Mesenchymal stem cell (in vitro differentiated cells and primary cell): ENCODE measurements around the gene WDR59.

Source experiments
- DNase-seq: peaks from one replicate; pipeline ENCODE4 v3.0.0-alpha.2; 2013
- H2AFZ ChIP-seq: one replicate; pipeline ENCODE4 v1.6.1; 2013; ENCODE audit warnings: low read depth, mild to moderate bottlenecking, control low read depth, inconsistent platforms, low read length, moderate library complexity
- H2AK5ac ChIP-seq: 2 replicates; pipeline ENCODE4 v1.6.1; 2013; ENCODE audit warnings: low read length, moderate library complexity, mild to moderate bottlenecking, inconsistent platforms; ENCODE audit not compliant: severe bottlenecking
- H2BK120ac ChIP-seq: one replicate; pipeline ENCODE4 v1.6.1; 2013; ENCODE audit warnings: low read depth, mild to moderate bottlenecking, inconsistent platforms, low read length, moderate library complexity
- H2BK12ac ChIP-seq, 2 experiments: one replicate each; pipeline ENCODE4 v1.6.1; 2013; ENCODE audit warnings: inconsistent platforms in 2 of 2, low read length in 2 of 2, mild to moderate bottlenecking in 2 of 2, moderate library complexity in 2 of 2, control low read depth in 1 of 2
- H2BK15ac ChIP-seq: one replicate; pipeline ENCODE4 v1.6.1; 2013; ENCODE audit warnings: mild to moderate bottlenecking, low read depth, inconsistent platforms; ENCODE audit not compliant: poor library complexity, severe bottlenecking
- H2BK5ac ChIP-seq: 2 replicates; pipeline ENCODE4 v1.6.1; 2013; ENCODE audit warnings: low read depth, mild to moderate bottlenecking, low read length, control low read depth, inconsistent platforms; ENCODE audit not compliant: poor library complexity, severe bottlenecking
- H3K14ac ChIP-seq, 2 experiments: one replicate each; pipeline ENCODE4 v1.6.1; 2013; ENCODE audit warnings: inconsistent platforms in 2 of 2, low read length in 2 of 2, control low read depth in 1 of 2, mild to moderate bottlenecking in 1 of 2, moderate library complexity in 1 of 2
- H3K18ac ChIP-seq, 2 experiments: one replicate each; pipeline ENCODE4 v1.6.1; 2013; ENCODE audit warnings: inconsistent platforms in 2 of 2, low read length in 2 of 2, control low read depth in 1 of 2, low read depth in 1 of 2, mild to moderate bottlenecking in 1 of 2
- H3K23ac ChIP-seq, 2 experiments: one replicate each; pipeline ENCODE4 v1.6.1; 2013; ENCODE audit warnings: inconsistent platforms in 2 of 2, low read length in 2 of 2, mild to moderate bottlenecking in 2 of 2, moderate library complexity in 2 of 2, control low read depth in 1 of 2
- H3K27ac ChIP-seq: 2 replicates; pipeline ENCODE4 v1.5.1; 2013; ENCODE audit warnings: mild to moderate bottlenecking, moderate library complexity, low read length, control low read depth, inconsistent platforms; ENCODE audit not compliant: poor library complexity, severe bottlenecking
- H3K27me3 ChIP-seq, 2 experiments: 2 replicates each; pipeline versions ENCODE4 v1.6.1 to v1.7.0; 2013; ENCODE audit warnings: low read length in 2 of 2, mild to moderate bottlenecking in 2 of 2, moderate library complexity in 2 of 2, control low read depth in 1 of 2, inconsistent platforms in 1 of 2; ENCODE audit not compliant: control insufficient read depth in 1 of 2, insufficient read depth in 1 of 2
- H3K36me3 ChIP-seq, 2 experiments: 2 replicates each; pipeline versions ENCODE4 v1.6.1 to v1.7.0; 2013; ENCODE audit warnings: low read length in 2 of 2, control low read depth in 1 of 2, inconsistent platforms in 1 of 2, low read depth in 1 of 2, mild to moderate bottlenecking in 1 of 2; ENCODE audit not compliant: insufficient read depth in 2 of 2, control insufficient read depth in 1 of 2
- H3K4ac ChIP-seq, 2 experiments: one replicate each; pipeline ENCODE4 v1.6.1; 2013; ENCODE audit warnings: inconsistent platforms in 2 of 2, low read length in 2 of 2, mild to moderate bottlenecking in 2 of 2, moderate library complexity in 2 of 2, control low read depth in 1 of 2, low read depth in 1 of 2
- H3K4me1 ChIP-seq: 2 replicates; pipeline ENCODE4 v1.6.1; 2013; ENCODE audit warnings: low read depth, low read length, control low read depth; ENCODE audit not compliant: control insufficient read depth, insufficient read depth
- H3K4me2 ChIP-seq: 2 replicates; pipeline ENCODE4 v1.6.1; 2013; ENCODE audit warnings: low read length, mild to moderate bottlenecking, inconsistent platforms; ENCODE audit not compliant: poor library complexity, severe bottlenecking
- H3K4me3 ChIP-seq, 2 experiments: 2 replicates each; pipeline versions ENCODE4 v1.5.1 to v1.7.0; 2013; ENCODE audit warnings: low read length in 2 of 2, mild to moderate bottlenecking in 2 of 2, control low read depth in 1 of 2, low read depth in 1 of 2; ENCODE audit not compliant: insufficient read depth in 1 of 2
- H3K79me1 ChIP-seq: replicated peaks from 2 replicates; pipeline ENCODE4 v1.6.1; 2013; ENCODE audit warnings: mild to moderate bottlenecking, control low read depth, low read length, inconsistent platforms; ENCODE audit not compliant: poor library complexity, severe bottlenecking
- H3K9ac ChIP-seq: 2 replicates; pipeline ENCODE4 v1.7.0; 2013; ENCODE audit warnings: mild to moderate bottlenecking, low read length, moderate library complexity
- H3K9me3 ChIP-seq: 2 replicates; pipeline ENCODE4 v1.7.0; 2013; ENCODE audit warnings: mild to moderate bottlenecking, low read length; ENCODE audit not compliant: control insufficient read depth
- H4K8ac ChIP-seq: one replicate; pipeline ENCODE4 v1.6.1; 2013; ENCODE audit warnings: inconsistent platforms, mild to moderate bottlenecking, low read length, moderate library complexity
- H4K91ac ChIP-seq: one replicate; pipeline ENCODE4 v1.6.1; 2013; ENCODE audit warnings: mild to moderate bottlenecking, low read length, inconsistent platforms
- WGBS: methylation state at CpG from one replicate; pipeline ENCODE4 v1.1.7; 2013; ENCODE audit warnings: mixed read lengths; 5-methylcytosine and 5-hydroxymethylcytosine counted together

WDR59 gene

GRCh38 chr16:74949309-74949708 is 35.6 kb downstream of the WDR59 start:
- Histone ChIP-seq H4K8ac (no peak overlapping the region), H3K9me3 (no peaks in the 10 kb centered on the region), H2BK120ac (no peak overlapping the region), H2AK5ac (no peak overlapping the region), H3K4me1 (peaks cover 4% of the 10 kb centered on the region), H2BK12ac (no peak overlapping the region), H2BK5ac (no peak overlapping the region), H4K91ac (no peak overlapping the region), H2AFZ (no peak overlapping the region), H3K27ac (no peak overlapping the region), H3K9ac (no peak overlapping the region), H3K23ac (no peak overlapping the region), H2BK15ac (no peak overlapping the region), H3K79me1 (peaks cover 9% of the 10 kb centered on the region), H3K4me2 (no peak overlapping the region), H3K4me3 (no peak overlapping the region), H3K36me3 (peaks cover 31 to 64% of the 10 kb centered on the region in 2 experiments), H3K4ac (no peak overlapping the region), H3K18ac (no peak overlapping the region), H3K14ac (no peak overlapping the region), H3K27me3 (no peaks in the 10 kb centered on the region)
- WGBS, result 100% methylated on average over 3 of the region's 3 CpGs
- no peak for DNase-seq

DNA sequence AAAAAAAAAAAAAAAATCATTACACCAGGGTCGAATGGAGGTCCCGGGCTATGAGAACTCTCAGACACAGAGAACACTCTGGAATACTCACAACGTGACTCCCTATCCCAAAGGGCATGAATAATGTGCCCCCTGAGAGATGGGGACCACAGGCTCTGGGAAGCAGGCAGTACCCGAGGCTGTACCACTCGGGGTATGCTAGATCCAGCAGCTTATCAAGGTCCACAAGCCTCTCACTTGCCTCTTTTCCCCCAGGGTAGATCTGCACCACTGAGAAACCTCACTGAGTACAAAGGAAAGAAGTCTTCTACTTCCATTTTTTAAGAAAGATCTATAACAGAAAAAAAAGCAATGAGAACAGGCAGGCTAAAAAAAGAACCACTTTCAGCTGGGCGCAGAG is 40.5 kb downstream of the WDR59 start:
- Histone ChIP-seq H3K14ac (no peak overlapping the region), H3K27me3 (peaks cover 0 to 3% of the 10 kb centered on the region in 2 experiments), H3K4me3 (no peak overlapping the region), H3K4ac (no peak overlapping the region), H3K23ac (no peak overlapping the region), H2BK15ac (no peak overlapping the region), H2BK120ac (no peak overlapping the region), H3K9me3 (no peaks in the 10 kb centered on the region), H2BK5ac (no peak overlapping the region), H3K27ac (no peak overlapping the region), H3K9ac (no peak overlapping the region), H3K79me1 (peaks cover 2% of the 10 kb centered on the region), H2AK5ac (no peak overlapping the region), H2BK12ac (no peak overlapping the region), H4K91ac (no peak overlapping the region), H3K4me2 (no peak overlapping the region), H3K18ac (no peak overlapping the region), H4K8ac (no peak overlapping the region), H2AFZ (no peak overlapping the region), H3K4me1 (no peaks in the 10 kb centered on the region), H3K36me3 (peaks cover 43 to 70% of the 10 kb centered on the region in 2 experiments)
- WGBS, result 99% methylated on average over 6 of the region's 6 CpGs
- DNase-seq, result no peak

DNA sequence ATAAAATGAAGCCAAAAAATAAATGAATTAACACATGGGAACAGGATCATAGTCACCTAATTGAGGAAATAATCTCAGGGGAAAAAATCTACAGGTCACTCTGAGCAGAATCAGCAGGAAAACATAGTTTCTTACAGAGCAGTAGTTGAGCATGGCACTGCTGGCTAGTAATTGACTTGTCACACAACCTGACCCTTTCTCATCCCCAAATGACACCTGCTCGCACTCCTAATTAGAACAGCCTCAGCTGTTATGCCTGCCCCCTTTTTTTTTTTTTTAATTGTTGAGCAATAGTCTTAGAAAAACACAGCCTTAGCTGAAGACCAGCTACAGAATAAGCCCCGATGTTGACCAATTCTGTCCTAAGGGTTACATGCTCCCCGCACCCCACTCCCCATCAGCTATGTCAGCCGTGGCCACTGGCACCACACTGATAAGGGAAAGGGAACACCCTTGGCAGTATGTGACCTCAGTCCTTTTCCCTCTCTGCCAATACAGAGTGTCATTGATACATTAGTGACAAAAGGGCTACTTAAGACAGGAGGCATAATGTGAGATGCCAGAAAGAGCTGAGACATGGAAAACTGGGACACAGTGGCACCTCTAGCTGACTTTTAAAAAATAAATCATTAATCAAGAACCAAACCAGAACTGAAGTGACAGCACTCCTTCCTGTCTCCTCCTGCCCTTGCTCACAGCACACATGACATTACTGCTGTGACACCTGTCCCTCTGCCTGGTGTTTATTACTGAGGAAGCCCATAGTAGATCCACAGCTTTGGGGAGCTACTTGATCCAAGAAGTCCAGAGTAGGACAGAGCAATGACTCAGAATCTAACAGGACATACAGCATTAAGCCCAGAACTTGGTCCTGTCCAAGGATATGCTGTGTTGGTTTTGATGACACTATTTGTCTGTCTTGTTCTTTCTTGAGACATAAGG is 41.7 kb downstream of the WDR59 start:
- H3K79me1 ChIP-seq, result peaks cover 4% of the 10 kb centered on the region
- no peaks in the 10 kb centered on the region for H3K4me1 ChIP-seq
- H3K27me3 ChIP-seq, result peaks cover 0 to 3% of the 10 kb centered on the region in 2 experiments
- H3K4ac ChIP-seq, result no peak overlapping the region
- no peaks in the 10 kb centered on the region for H3K9me3 ChIP-seq
- peaks cover 43 to 65% of the 10 kb centered on the region in 2 experiments for H3K36me3 ChIP-seq
- H2BK12ac ChIP-seq, result no peak overlapping the region
- no peak overlapping the region for H2AFZ ChIP-seq
- DNase-seq, result no peak
- H3K23ac ChIP-seq, result no peak overlapping the region
- no peak overlapping the region for H3K27ac ChIP-seq
- H3K14ac ChIP-seq, result no peak overlapping the region
- H3K4me3 ChIP-seq, result no peak overlapping the region
- no peak overlapping the region for H2BK15ac ChIP-seq
- no peak overlapping the region for H2BK120ac ChIP-seq
- H3K4me2 ChIP-seq, result no peak overlapping the region
- no peak overlapping the region for H4K8ac ChIP-seq
- H4K91ac ChIP-seq, result no peak overlapping the region
- no peak overlapping the region for H2AK5ac ChIP-seq
- no peak overlapping the region for H3K9ac ChIP-seq
- H2BK5ac ChIP-seq, result no peak overlapping the region
- WGBS, result 95% methylated on average over 4 of the region's 4 CpGs
- no peak overlapping the region for H3K18ac ChIP-seq

DNA sequence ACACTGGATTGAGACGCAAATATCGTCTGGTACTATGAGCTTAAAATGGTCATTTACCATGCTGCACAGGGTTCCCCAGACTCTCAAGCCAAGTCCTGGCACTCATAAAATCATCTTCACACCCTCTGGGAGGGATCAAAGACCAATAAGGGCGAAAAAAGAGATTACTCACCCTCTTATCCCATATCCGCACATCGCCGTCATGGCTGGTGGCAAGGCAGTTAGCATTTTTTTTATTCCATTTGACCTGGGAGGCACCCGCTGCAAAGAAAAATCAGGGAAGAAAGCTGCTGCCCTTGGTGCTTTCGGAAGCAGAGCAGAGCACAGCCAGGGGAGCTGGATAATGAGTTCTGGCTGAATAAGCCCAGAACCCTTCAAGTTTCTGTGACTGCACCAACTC is 42.4 kb downstream of the WDR59 start:
- Histone ChIP-seq H2BK120ac (no peak overlapping the region), H3K18ac (no peak overlapping the region), H3K14ac (no peak overlapping the region), H3K4me1 (no peaks in the 10 kb centered on the region), H2BK5ac (no peak overlapping the region), H3K4ac (no peak overlapping the region), H3K27me3 (peaks cover 0 to 3% of the 10 kb centered on the region in 2 experiments), H3K27ac (no peak overlapping the region), H2AK5ac (no peak overlapping the region), H3K4me2 (no peak overlapping the region), H3K79me1 (peaks cover 4% of the 10 kb centered on the region), H2BK15ac (no peak overlapping the region), H4K91ac (no peak overlapping the region), H3K23ac (no peak overlapping the region), H3K9ac (no peak overlapping the region), H2BK12ac (no peak overlapping the region), H3K36me3 (peaks cover 42 to 66% of the 10 kb centered on the region in 2 experiments), H3K4me3 (no peak overlapping the region), H4K8ac (no peak overlapping the region), H2AFZ (no peak overlapping the region), H3K9me3 (no peaks in the 10 kb centered on the region)
- 92% methylated on average over 8 of the region's 8 CpGs for WGBS
- DNase-seq, result no peak
